Measurements from ENCODE around the gene EIF3M. TPM values are rescaled to one million over a fixed set of nuclear protein-coding genes. Genes with fewer than 3 reads are reported as not detected.

The EIF3M gene
- 438 and 616 TPM in 2 replicates for total RNA-seq

GRCh38 chr11:32583459-32584271, at the start of gene EIF3M:
Gene EIF3M (plus strand): TSS chr11:32583831. CDS start chr11:32583888, 57 bp downstream.

Other genes with a start within 250 kb of the EIF3M start
- gene WT1, start 148.3 kb upstream of the EIF3M start, total RNA-seq = not detected in 2 replicates
- not detected in 2 replicates for gene CCDC73, start 210.8 kb downstream of the EIF3M start, total RNA-seq
- gene PRRG4, start 246.1 kb downstream of the EIF3M start, total RNA-seq = under 0.01 and 0.15 TPM in 2 replicates